Lower leg skin (tissue), 4 donors: ENCODE data around the gene AP2A1. TPM values are rescaled to one million over a fixed set of nuclear protein-coding genes. Genes with fewer than 3 reads are reported as not detected.

Source experiments
- DNase-seq, 2 donors: peaks; one replicate each; pipeline ENCODE4 v3.0.0-alpha.2; 2019; ENCODE audit warnings: low spot score in 2 of 2
- H3K4me3 ChIP-seq: fragments of 200-600 bp; sonication (generic); 2 replicates; pipeline ENCODE4 v1.5.1; 2017; ENCODE audit warnings: mild to moderate bottlenecking, low read depth; ENCODE audit not compliant: poor library complexity, severe bottlenecking
- POLR2A ChIP-seq, 2 donors: fragments of 450-650 bp; IDR thresholded peaks; one replicate each; pipeline ENCODE4 v1.6.1; 2016 to 2017; ENCODE audit warnings: antibody characterized with exemption in 2 of 2, mild to moderate bottlenecking in 1 of 2, moderate library complexity in 1 of 2
- WGBS, 2 donors: methylation state at CpG; one replicate each; pipeline ENCODE4 v1.1.5; 2018; 5-methylcytosine and 5-hydroxymethylcytosine counted together
- intact Hi-C: fragments of 100-400 bp; cut with DNase I; formaldehyde crosslinking; loops from one replicate; pipeline ENCODE4 v1.15.0; 2023; ENCODE audit warnings: low total_unique reads
- total RNA-seq, 4 donors: library from RNA; depleted of rRNA; stranded (reverse); fragments of >200 nt; gene quantifications; one replicate each; pipeline ENCODE4 v1.1.0, GENCODE V29; 2016
- TF ChIP-seq, protein P1 (sequence below), 3 donors: fragments of 450-650 bp; IDR thresholded peaks; one replicate each; pipeline ENCODE4 v1.5.1; 2016; ENCODE audit warnings: antibody characterized with exemption in 3 of 3, mild to moderate bottlenecking in 3 of 3, moderate library complexity in 2 of 3

Gene AP2A1
- total RNA-seq, 4 donors from 2014 or later: 112 to 123 (median 116) TPM

DNA sequence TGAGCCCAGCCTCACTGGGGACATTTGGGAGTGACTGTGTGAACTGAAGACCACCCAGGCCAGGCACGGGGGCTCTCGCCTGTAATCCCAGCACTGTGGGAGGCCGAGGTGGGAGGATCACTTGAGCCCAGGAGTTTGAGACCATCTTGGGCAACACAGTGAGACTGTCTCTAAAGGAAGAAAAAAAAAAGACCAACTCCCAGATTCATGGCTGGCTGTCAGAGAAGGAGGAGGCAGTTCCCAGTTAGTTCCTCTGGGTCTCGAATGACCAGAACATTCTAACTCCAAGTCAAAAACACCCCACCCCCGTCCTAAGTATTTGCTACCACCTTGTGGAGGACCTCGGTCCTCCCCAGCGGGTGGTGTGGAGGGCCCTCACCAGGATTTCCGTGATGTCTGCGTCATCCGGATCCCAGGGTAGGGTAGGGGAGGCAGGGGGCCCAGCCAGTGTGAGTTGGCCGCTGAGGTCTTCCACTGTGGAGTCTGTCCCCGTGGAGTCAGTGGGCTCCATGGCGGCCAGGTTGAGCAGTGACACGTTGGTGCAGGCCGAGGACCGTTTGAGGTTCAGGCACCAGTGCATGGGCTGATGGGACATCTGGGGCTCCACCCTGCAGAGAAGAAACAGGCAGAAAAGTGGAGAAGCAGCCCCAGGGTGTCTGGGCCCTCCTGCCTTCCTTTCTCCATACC, 5.0 kb upstream of the AP2A1 start:
- WGBS, 2 donors: 52 to 56% methylated on average over 14 to 15 of the region's 16 CpGs
- no peak overlapping the region for H3K4me3 ChIP-seq
- DNase-seq: no peak
- intact Hi-C loops: no loop called here
- TF ChIP-seq, protein P1, sequence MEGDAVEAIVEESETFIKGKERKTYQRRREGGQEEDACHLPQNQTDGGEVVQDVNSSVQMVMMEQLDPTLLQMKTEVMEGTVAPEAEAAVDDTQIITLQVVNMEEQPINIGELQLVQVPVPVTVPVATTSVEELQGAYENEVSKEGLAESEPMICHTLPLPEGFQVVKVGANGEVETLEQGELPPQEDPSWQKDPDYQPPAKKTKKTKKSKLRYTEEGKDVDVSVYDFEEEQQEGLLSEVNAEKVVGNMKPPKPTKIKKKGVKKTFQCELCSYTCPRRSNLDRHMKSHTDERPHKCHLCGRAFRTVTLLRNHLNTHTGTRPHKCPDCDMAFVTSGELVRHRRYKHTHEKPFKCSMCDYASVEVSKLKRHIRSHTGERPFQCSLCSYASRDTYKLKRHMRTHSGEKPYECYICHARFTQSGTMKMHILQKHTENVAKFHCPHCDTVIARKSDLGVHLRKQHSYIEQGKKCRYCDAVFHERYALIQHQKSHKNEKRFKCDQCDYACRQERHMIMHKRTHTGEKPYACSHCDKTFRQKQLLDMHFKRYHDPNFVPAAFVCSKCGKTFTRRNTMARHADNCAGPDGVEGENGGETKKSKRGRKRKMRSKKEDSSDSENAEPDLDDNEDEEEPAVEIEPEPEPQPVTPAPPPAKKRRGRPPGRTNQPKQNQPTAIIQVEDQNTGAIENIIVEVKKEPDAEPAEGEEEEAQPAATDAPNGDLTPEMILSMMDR (IDR thresholded peaks at IDR 0.05): no peak
- TF ChIP-seq POLR2A (IDR thresholded peaks at IDR 0.05): no peak

DNA sequence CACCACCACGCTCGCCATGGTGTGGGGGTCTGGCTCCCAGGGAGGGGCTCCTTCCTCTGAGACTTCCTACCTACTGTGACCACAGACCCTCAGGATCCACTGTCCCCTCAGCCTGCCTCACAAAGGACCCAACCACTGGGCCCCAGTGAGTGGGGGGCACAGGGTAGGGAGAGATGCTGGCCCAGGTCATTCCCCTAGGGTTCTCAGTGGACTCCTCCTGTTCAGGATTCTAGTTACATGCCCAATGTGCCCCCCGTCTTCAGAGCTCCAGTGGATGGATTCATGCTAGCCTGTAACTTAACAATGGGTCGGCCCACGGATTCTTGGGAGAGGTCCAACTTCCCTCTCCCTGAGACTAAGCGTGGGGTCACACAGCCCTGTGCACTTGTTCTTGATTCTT, 3.6 kb upstream of the AP2A1 start, which contains the start of gene TSKS:
TSKS (minus strand) TSS at position 77 of the 400 bp plus-strand sequence; CDS start at position 18, 59 bp downstream.
- no peak for TF ChIP-seq POLR2A (IDR thresholded peaks at IDR 0.05)
- TF ChIP-seq, protein P1 (IDR thresholded peaks at IDR 0.05): no peak
- intact Hi-C loops: no loop called here
- DNase-seq: no peak
- H3K4me3 ChIP-seq: no peak within 1 kb of the TSS
- 82 to 88% methylated on average over 6 of the region's 6 CpGs for WGBS, 2 donors

DNA sequence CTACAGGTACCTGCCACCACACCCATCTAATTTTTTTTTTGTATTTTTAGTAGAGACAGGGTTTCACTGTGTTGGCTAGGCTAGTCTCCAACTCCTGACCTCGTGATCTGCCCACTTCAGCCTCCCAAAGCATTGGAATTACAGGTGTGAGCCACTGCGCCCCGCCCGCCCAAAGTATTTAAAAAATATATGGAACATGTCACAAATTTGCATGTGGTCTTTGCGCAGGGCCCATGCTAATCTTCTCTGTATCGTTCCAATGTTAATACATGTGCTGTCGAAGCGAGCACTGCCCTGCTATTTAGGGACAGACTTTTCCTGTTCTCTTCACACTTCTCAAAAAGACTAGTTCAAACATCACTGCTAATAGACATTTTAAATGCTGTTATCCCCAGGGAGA, 2.5 kb upstream of the AP2A1 start:
- WGBS, 2 donors: 44 to 71% methylated on average over 8 of the region's 8 CpGs
- DNase-seq: no peak
- intact Hi-C loops: no loop called here
- H3K4me3 ChIP-seq: no peak overlapping the region
- TF ChIP-seq, protein P1 (IDR thresholded peaks at IDR 0.05): no peak
- no peak for TF ChIP-seq POLR2A (IDR thresholded peaks at IDR 0.05)

DNA sequence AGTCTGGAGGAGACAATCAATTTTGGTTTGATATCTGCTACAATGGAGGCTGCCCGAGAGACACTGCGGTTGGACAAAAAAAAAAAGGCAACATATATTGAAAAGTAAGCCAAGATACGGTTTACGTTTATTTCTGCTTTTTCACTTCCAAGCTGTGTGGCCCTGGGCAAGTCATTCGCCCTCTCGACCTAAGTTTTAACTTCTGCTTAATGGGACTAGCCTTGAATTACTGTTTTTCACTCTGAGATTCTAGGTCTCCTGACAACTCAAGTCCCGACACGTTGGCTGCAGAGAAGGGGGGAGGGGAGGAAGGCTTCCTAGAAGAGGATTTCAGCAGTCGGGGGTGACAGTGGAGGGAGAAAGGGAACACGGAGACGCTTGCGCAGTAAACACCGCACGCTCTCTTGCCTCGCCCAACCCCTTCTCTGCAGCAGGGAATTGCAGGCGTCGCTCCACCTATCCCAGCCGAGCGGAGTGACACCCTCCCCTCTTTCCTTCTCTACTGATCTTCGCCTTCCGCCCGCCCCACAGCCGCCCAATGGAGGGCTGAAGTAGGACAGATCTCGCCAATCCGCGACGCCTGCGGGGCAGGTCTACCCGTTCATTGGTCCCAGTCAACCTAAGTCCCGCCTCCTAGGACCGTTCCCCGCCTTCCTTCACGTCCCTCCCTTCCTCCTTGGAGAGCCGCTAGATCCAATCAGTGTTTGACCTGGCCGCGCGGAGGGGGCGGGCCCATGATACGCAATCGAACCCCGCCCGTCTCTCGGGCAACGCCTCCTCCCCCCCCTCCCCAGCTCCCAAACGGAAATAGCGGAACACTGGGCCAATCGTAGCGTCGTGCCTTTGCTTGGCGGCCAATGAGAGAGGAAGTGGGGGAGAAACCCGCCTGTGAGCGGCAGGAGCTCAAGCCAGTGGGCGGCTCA, 533 bp upstream of the AP2A1 start:
- TF ChIP-seq, protein P1 (IDR thresholded peaks at IDR 0.05): no peak
- TF ChIP-seq POLR2A (IDR thresholded peaks at IDR 0.05): no peak
- intact Hi-C loops: no loop called here
- DNase-seq: peak; percentile 100
- WGBS, 2 donors: 1 to 2% methylated on average over 33 to 50 of the region's 53 CpGs
- no peak overlapping the region for H3K4me3 ChIP-seq

DNA sequence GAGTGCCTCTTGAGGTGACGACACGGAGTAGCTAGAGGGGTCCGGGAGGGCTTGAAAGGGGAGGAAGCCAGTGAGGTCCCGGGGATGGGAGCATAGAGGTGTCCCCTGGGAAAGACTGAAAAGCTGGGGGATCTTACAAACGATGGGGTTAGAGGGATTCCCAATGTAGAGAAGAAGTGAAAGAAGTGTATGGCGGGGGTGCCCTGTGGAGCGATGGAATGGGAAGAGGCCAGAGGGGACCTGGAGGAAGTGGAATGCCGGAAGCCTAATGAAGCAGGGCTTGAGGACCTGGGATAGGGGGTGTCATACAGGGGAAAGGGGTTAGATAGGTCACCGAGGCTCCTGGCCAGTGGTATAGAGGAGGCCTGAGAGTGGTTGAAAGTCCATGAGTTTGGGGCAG, 580 bp downstream of the AP2A1 start:
- TF ChIP-seq, protein P1 (IDR thresholded peaks at IDR 0.05): no peak
- no peak for TF ChIP-seq POLR2A (IDR thresholded peaks at IDR 0.05)
- intact Hi-C loops: no loop called here
- WGBS, 2 donors: 1 to 2% methylated on average over 9 of the region's 9 CpGs
- no peak for DNase-seq
- peak overlapping the region; percentile 92 for H3K4me3 ChIP-seq
